ENCODE data around the gene AKNA.

DNA sequence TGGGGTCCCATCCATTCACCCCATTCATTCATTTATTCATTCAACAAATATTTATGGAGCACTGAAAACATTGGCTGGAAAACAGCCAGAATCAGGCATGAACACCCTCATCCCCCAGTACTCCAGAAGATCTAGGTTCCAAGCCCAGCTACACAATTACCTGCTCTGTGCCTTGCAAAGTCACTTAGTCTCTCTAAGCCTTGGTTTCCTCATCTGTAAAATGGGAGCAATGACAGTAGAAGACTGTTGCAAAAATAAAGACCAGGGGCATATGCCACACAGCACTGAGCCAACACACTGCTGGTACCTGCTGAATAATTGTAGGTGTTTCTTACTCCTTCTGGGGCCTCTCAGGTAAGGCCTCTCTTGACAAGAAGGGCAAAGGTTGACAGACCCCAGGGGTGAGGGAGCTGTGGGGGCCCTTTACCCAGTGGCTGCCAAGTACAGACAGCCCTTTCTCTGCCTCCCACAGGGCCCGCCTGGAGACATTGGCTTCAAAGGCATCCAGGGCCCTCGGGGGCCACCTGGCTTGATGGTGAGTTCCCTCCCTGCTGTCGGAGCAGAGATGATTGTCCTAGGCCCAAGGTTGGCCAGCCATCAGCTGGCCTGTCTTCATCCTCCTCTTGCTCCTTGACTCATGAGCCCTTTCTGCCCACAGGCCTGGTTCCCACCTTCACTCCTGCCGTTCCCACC is 87.5 kb downstream of the AKNA start:
- TF ChIP-seq, protein P1, sequence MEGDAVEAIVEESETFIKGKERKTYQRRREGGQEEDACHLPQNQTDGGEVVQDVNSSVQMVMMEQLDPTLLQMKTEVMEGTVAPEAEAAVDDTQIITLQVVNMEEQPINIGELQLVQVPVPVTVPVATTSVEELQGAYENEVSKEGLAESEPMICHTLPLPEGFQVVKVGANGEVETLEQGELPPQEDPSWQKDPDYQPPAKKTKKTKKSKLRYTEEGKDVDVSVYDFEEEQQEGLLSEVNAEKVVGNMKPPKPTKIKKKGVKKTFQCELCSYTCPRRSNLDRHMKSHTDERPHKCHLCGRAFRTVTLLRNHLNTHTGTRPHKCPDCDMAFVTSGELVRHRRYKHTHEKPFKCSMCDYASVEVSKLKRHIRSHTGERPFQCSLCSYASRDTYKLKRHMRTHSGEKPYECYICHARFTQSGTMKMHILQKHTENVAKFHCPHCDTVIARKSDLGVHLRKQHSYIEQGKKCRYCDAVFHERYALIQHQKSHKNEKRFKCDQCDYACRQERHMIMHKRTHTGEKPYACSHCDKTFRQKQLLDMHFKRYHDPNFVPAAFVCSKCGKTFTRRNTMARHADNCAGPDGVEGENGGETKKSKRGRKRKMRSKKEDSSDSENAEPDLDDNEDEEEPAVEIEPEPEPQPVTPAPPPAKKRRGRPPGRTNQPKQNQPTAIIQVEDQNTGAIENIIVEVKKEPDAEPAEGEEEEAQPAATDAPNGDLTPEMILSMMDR (IDR thresholded peaks at IDR 0.05), result no peak
- no peak for TF ChIP-seq POLR2A (IDR thresholded peaks at IDR 0.05)
